Measurements from ENCODE around the gene RXRB. TPM values are rescaled to one million over a fixed set of nuclear protein-coding genes. Genes with fewer than 3 reads are reported as not detected.
A peak's percentile ranks its signal among the peaks of the same experiment; 100 is the strongest.

Gene RXRB
- polyA plus RNA-seq, 2 of the 4 experiments (the other 2 are of a cell fraction): 15.6 to 20.3 TPM

DNA sequence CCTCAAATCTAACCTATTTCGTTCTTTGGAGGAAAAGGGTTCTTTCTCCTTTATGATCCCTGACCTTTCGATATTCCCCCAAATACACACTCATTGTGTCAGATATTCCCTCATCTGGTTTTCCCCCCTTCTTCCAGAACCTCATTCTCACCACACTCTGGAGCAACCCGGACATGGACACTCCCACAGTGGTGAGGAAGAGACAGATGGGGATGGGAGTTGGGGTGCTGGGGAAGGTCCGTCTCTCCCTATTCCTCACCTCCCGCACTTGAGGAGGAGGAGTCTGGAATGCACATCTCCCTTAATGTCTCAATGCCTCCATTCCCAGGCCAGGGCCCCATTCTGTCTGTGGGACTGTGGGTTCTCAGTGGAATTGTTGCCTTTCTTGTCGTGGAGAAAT, 1.5 kb upstream of the RXRB start:
- Histone ChIP-seq H3K27ac (no peak overlapping the region), H3K4me3 (peak overlapping the region; percentile 98), H3K9me3 (no peaks in the 10 kb centered on the region), H3K4me1 (peaks cover 46% of the 10 kb centered on the region), H3K4me2 (peak overlapping the region; percentile 97)
- ChIA-PET POLR2A (no interaction called here), CTCF (interaction anchor here (1.0 kb wide), 1 partner anchor 46 kb away, joined by 3 read pairs; no protein-coding TSS in a partner anchor)
- no peak for ATAC-seq
- WGBS (ENCODE audit: missing lambda C conversion rate): 93% methylated on average over 6 of the region's 6 CpGs
- no peak for TF ChIP-seq RCOR1 (IDR thresholded peaks at IDR 0.05; ENCODE audit: low read depth, low read length)
- no peak for TF ChIP-seq RNF2 (IDR thresholded peaks at IDR 0.05; ENCODE audit: borderline replicate concordance, low read depth)
- TF ChIP-seq, protein P1, sequence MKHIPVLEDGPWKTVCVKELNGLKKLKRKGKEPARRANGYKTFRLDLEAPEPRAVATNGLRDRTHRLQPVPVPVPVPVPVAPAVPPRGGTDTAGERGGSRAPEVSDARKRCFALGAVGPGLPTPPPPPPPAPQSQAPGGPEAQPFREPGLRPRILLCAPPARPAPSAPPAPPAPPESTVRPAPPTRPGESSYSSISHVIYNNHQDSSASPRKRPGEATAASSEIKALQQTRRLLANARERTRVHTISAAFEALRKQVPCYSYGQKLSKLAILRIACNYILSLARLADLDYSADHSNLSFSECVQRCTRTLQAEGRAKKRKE (CRISPR knock-in tag; IDR thresholded peaks at IDR 0.05; ENCODE audit: low read depth): no peak
- no peak for TF ChIP-seq HOXA7 (CRISPR knock-in tag; IDR thresholded peaks at IDR 0.05)
- no peak for TF ChIP-seq HOXB5 (CRISPR knock-in tag; IDR thresholded peaks at IDR 0.05)
- TF ChIP-seq, protein P2, sequence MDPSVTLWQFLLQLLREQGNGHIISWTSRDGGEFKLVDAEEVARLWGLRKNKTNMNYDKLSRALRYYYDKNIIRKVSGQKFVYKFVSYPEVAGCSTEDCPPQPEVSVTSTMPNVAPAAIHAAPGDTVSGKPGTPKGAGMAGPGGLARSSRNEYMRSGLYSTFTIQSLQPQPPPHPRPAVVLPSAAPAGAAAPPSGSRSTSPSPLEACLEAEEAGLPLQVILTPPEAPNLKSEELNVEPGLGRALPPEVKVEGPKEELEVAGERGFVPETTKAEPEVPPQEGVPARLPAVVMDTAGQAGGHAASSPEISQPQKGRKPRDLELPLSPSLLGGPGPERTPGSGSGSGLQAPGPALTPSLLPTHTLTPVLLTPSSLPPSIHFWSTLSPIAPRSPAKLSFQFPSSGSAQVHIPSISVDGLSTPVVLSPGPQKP (IDR thresholded peaks at IDR 0.05; ENCODE audit: low read depth, low read length): no peak
- no peak for TF ChIP-seq MAFK (IDR thresholded peaks at IDR 0.05; ENCODE audit: partially characterized antibody)
- no peak for TF ChIP-seq MYC (IDR thresholded peaks at IDR 0.05; ENCODE audit: borderline replicate concordance, low read length)
- TF ChIP-seq, protein P3, sequence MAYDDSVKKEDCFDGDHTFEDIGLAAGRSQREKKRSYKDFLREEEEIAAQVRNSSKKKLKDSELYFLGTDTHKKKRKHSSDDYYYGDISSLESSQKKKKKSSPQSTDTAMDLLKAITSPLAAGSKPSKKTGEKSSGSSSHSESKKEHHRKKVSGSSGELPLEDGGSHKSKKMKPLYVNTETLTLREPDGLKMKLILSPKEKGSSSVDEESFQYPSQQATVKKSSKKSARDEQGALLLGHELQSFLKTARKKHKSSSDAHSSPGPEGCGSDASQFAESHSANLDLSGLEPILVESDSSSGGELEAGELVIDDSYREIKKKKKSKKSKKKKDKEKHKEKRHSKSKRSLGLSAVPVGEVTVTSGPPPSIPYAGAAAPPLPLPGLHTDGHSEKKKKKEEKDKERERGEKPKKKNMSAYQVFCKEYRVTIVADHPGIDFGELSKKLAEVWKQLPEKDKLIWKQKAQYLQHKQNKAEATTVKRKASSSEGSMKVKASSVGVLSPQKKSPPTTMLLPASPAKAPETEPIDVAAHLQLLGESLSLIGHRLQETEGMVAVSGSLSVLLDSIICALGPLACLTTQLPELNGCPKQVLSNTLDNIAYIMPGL (CRISPR knock-in tag; IDR thresholded peaks at IDR 0.05; ENCODE audit: borderline replicate concordance): no peak
- TF ChIP-seq RFX5 (IDR thresholded peaks at IDR 0.05): no peak
- no peak for TF ChIP-seq EHF (CRISPR knock-in tag; IDR thresholded peaks at IDR 0.05)
- TF ChIP-seq HOXB13 (CRISPR knock-in tag; IDR thresholded peaks at IDR 0.05; ENCODE audit: low read depth): no peak
- DNase-seq (ENCODE audit: low read depth in 1 of 2, low spot score in 1 of 2): no peak
- FAIRE-seq: no peak

DNA sequence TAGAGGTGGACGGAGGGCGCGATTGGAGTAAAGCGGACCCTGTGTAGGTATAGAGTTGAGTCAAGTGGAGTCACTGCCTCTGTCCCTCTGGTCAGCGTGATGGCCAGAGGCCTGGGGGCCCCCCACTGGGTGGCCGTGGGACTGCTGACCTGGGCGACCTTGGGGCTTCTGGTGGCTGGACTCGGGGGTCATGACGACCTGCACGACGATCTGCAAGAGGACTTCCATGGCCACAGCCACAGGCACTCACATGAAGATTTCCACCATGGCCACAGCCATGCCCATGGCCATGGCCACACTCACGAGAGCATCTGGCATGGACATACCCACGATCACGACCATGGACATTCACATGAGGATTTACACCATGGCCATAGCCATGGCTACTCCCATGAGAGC, 681 bp upstream of the RXRB start:
- peak; percentile 5; the same call in 1 of the 2 replicates for TF ChIP-seq KDM5A (IDR thresholded peaks at IDR 0.05)
- TF ChIP-seq, protein P4, sequence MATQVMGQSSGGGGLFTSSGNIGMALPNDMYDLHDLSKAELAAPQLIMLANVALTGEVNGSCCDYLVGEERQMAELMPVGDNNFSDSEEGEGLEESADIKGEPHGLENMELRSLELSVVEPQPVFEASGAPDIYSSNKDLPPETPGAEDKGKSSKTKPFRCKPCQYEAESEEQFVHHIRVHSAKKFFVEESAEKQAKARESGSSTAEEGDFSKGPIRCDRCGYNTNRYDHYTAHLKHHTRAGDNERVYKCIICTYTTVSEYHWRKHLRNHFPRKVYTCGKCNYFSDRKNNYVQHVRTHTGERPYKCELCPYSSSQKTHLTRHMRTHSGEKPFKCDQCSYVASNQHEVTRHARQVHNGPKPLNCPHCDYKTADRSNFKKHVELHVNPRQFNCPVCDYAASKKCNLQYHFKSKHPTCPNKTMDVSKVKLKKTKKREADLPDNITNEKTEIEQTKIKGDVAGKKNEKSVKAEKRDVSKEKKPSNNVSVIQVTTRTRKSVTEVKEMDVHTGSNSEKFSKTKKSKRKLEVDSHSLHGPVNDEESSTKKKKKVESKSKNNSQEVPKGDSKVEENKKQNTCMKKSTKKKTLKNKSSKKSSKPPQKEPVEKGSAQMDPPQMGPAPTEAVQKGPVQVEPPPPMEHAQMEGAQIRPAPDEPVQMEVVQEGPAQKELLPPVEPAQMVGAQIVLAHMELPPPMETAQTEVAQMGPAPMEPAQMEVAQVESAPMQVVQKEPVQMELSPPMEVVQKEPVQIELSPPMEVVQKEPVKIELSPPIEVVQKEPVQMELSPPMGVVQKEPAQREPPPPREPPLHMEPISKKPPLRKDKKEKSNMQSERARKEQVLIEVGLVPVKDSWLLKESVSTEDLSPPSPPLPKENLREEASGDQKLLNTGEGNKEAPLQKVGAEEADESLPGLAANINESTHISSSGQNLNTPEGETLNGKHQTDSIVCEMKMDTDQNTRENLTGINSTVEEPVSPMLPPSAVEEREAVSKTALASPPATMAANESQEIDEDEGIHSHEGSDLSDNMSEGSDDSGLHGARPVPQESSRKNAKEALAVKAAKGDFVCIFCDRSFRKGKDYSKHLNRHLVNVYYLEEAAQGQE (IDR thresholded peaks at IDR 0.05): no peak
- peak overlapping the region; percentile 97 for H3K4me2 ChIP-seq
- DNase-seq (ENCODE audit: low read depth in 1 of 2, low spot score in 1 of 2): no peak
- ATAC-seq: no peak
- POLR2A ChIA-PET: no interaction called here
- WGBS (ENCODE audit: missing lambda C conversion rate): 3% methylated on average over 11 of the region's 14 CpGs
- H3K9me3 ChIP-seq: no peaks in the 10 kb centered on the region
- no peak for FAIRE-seq
- H3K4me3 ChIP-seq: peak overlapping the region; percentile 98
- CTCF ChIA-PET: interaction anchor here (0.6 kb wide), 1 partner anchor 21 kb away, joined by 3 read pairs; no protein-coding TSS in a partner anchor
- H3K4me1 ChIP-seq: peaks cover 38% of the 10 kb centered on the region
- H3K27ac ChIP-seq: peak overlapping the region; percentile 97 to 100

Data from A549 (cell line).